Testis (tissue), 2 donors: ENCODE measurements around the gene KRTAP10-1.

Source experiments
- POLR2A ChIP-seq: fragments of 450-650 bp; IDR thresholded peaks from one replicate; pipeline ENCODE4 v1.6.1; 2017; ENCODE audit warnings: antibody characterized with exemption, mild to moderate bottlenecking, moderate library complexity
- TF ChIP-seq, protein P1 (sequence below), 3 experiments: fragments of 450-650 bp in 2 of 3; fragments of 200-600 bp in 1 of 3; sonication (generic) in 1 of 3; IDR thresholded peaks; one replicate each; pipeline ENCODE4 v1.5.1; 2016 to 2019; ENCODE audit warnings: antibody characterized with exemption in 3 of 3, mild to moderate bottlenecking in 2 of 3, moderate library complexity in 1 of 3

- TF ChIP-seq, protein P1, sequence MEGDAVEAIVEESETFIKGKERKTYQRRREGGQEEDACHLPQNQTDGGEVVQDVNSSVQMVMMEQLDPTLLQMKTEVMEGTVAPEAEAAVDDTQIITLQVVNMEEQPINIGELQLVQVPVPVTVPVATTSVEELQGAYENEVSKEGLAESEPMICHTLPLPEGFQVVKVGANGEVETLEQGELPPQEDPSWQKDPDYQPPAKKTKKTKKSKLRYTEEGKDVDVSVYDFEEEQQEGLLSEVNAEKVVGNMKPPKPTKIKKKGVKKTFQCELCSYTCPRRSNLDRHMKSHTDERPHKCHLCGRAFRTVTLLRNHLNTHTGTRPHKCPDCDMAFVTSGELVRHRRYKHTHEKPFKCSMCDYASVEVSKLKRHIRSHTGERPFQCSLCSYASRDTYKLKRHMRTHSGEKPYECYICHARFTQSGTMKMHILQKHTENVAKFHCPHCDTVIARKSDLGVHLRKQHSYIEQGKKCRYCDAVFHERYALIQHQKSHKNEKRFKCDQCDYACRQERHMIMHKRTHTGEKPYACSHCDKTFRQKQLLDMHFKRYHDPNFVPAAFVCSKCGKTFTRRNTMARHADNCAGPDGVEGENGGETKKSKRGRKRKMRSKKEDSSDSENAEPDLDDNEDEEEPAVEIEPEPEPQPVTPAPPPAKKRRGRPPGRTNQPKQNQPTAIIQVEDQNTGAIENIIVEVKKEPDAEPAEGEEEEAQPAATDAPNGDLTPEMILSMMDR (IDR thresholded peaks at IDR 0.05) = no peak
- TF ChIP-seq POLR2A = no peak
These were observed 10.4 kb downstream of the KRTAP10-1 start for GRCh38 chr21:44529503-44530125.
